ENCODE measurements around the gene IL1R1.
"Not testable (repeated sequence)": the region's sequence is repeated elsewhere in the genome, so short reads cannot be mapped to it uniquely, and the experiment has no call there.

IL1R1 gene

GRCh38 chr2:102111823-102112222, 30.7 kb upstream of the IL1R1 start:
- DNase-seq = no peak

GRCh38 chr2:102112271-102112670, 30.3 kb upstream of the IL1R1 start:
- no peak for DNase-seq

DNA sequence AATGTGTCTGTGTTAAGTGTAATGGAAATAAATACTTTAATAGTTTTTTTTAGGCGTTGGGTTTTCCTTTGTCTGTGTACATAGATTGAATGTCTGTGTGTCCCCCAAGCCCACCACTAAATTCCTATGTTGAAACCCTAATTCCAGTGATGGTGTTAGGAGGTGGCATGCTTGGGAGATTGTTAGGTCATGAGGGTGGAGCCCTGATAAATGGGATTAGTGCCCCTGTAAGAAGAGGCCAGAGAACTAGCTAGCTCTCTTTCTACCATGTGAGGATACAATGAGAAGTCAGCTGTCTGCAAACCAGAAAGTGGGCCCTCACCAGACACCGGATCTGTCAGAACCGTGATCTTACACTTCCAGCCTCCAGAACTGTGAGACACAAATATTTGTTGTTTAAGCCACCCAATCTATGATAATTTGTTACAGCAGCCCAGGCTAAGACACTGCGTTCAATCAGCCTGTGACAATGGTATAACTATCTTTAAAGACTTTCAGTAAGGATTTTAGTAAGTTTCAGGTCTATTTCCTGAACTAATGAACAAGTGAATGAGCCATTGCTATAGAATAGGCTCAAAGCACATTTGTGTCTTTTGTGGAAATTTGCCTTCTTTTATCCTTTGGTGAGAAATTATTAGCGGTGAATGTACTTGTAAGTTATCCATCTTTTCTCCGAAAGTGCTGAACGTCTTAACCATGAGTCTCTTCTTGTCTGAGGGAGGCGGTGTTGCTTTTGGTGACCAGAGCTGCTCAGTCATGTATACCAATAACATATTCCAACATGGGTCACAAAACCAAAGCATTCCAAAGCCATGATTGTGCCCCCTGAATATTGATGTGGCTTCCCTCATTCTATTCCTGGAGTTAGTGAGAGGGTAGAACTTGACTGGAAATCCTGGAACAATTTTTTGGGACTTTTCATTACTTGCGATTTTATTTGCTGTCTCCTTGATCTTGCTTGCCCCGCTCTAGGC, 29.6 kb upstream of the IL1R1 start:
- no peak for DNase-seq

DNA sequence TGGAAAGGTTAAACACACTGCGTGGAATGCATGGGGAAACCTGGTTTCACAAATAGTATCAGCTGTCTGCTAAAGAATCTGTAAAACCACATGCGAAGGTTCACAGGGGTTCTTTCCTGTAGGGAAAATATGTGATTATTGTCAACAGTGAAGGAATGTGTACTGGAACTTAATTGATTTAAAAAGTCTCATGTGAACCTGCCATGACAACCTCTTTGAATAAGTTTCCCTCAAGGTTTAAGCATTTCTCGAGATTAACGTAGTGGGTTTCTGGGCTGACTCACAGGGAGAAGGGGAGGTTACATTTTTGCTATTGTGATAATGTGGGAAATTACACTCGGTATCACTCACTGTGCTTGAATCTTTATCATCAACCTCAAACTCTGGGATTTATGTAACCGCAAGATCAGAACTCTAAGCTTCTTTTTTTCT, 28.2 kb upstream of the IL1R1 start:
- no peak for DNase-seq

DNA sequence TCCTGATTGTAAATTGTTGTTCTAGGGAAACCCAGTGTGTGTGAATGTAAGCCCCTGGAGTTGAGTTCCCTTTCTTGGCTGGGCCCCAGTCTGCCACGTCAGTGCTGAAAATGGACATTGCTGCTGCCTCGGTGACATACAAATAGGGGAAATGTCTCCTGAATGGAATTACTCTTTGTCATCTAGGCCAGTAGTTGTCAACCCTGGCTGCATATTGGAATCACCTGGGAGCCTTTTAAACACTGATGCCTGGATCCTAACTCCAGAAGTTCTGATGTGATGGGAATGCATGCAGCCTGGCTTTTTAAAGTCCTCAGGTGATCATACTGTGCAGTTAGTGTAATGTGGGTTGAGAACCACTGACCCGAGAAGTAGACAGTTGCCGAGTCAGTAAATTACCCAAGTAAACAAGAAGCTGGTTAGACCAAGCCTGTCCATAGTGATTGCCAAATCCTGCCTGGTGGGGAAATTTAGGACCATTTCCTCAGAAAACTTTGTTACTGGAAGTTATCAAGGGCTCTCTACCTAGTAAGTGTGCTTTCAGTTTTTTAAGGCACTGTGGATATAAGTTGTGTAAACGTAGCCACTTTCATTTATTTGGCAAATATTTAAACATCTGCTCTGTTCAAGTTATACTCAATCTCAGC, 27.6 kb upstream of the IL1R1 start:
- no peak for DNase-seq

GRCh38 chr2:102116630-102117471, 25.7 kb upstream of the IL1R1 start:
- DNase-seq = no peak

DNA sequence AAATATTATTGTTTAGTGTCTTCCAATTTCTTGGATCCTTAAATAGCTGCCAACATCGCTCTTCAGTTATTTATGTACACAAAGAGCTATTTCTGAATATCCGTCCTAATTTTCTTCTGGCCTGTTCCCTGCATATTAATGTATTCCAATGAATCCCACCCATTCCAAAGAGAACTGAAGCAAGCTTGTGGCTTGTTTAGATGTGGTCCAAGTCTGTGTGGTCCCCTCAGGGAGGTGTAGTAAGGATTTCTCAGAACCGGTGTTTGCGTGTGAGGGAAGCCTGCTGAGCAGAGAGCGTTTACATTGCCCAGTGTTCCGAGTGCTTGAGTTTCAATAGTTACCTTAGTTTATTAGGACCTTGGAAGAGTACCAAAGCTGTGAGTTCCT, 25.1 kb upstream of the IL1R1 start:
- DNase-seq = no peak

DNA sequence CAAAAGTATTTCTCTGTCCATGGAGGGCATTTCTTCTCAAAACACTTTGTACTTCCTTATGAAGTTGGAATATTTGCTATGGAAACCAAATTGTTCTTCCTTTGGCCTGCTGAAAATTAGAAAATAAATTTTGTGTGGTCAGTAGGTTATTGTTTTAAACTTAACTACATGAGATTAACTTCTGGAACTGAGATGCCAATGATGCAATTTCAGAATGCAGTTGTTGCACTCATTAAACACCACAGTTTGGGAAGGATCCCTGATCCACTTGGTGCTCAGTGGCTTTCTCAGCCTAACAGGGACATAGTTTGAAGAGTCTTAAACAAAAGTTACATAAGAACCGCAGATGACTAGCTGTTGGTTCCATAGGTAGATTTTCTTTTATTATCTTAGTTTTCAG, 23.3 kb upstream of the IL1R1 start:
- DNase-seq = no peak

DNA sequence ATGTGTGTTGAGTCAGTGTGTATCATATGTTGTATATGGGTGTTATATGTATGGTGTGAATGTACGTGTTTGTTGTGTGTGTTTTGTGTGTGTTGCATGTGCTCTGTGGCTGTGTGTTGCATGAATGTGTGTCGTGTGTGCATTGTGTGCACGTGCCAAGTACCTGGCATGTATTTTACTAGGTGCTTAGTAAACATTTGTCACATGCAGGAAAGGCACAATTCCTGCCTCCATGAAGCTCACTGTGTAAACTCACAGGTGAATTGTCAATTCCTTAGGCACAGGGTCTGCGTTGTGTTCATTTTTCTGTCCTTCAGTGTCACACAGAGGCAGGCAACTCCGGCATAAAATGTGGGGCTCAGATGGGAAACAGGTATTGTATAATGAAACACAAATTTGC, 22.3 kb upstream of the IL1R1 start:
- no peak for DNase-seq

DNA sequence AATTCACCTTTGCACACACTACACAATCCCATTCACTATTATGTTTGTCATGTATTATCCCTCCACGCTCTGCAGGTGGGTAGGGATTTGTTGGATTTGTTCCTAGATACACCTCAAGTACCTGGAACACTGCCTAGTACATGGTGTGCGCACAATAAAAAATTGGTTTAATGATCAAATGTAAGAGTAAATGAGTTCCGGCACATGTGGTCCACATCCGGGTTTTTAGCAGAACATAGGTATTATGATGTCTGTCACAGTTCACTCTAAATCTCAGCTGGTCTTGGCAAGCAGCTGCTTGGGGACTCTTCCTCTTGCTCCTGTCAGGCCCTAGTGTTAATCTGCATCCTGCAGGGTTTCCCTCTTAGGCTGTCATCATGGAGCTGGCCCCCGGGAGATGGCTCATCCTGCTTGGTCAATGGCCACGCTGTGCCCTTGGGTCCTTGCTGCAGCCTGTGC, 21.8 kb upstream of the IL1R1 start:
- no peak for DNase-seq

DNA sequence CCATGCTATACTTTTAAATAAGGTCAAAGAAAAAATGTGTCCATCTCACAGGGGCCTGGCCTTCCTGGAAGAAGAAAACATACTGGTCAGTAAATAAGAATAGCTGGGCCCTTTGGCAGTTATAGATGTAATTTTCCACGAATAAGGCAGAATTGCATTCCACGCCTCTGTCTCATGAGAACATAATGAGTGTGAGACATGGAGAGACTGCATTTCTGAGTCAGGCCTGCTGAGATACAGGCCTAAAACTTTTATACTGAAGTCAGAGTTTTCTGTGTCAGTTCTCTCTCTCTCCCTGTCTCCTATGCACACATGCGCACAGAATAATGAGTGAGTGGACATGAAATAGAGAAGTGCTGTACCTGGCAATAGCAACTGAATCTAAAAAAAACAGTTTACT, 20.4 kb upstream of the IL1R1 start:
- no peak for DNase-seq

DNA sequence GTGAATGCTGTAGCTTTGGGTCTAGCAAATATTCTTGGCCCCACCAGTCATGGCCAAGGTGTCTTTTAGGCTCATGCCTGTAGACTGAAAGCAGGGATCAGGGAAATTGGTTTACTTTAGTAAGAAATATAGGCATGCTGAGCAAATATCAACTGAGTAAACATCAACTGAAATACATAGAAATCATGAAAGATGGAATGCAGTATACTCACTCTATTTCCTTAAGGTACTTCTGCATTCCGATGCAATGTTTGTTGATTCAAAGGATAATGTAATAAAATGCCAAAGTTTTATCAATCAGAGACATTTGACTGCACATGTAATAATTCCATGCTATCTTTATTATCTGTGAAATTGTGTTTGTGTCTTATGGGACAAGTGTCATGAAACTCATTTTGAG, 19.6 kb upstream of the IL1R1 start:
- no peak for DNase-seq

GRCh38 chr2:102124421-102124820, 18.1 kb upstream of the IL1R1 start:
- DNase-seq = not testable (repeated sequence)

DNA sequence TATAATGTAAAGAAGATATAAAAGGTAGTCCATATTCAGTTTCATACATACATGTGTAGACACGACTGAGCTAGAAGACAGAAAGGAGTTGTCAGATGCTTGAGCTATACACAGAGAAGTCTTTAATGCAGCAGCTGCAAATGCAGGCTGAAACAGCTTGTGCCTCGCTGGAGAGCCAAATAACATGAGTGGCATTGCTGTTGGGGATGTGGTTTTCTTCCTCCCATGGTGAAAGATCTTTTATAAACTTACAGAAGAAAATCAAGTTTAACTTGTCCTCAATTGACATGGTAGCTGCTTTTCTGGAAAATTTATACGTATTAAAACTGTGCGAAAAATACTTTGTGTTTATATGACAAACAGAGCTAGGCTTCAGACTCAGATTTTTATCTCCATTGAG, 16.4 kb upstream of the IL1R1 start:
- DNase-seq = no peak

GRCh38 chr2:102126660-102127059, 15.9 kb upstream of the IL1R1 start:
- no peak for DNase-seq

- no peak for DNase-seq
These were observed 13.5 kb upstream of the IL1R1 start for GRCh38 chr2:102129082-102129481.

DNA sequence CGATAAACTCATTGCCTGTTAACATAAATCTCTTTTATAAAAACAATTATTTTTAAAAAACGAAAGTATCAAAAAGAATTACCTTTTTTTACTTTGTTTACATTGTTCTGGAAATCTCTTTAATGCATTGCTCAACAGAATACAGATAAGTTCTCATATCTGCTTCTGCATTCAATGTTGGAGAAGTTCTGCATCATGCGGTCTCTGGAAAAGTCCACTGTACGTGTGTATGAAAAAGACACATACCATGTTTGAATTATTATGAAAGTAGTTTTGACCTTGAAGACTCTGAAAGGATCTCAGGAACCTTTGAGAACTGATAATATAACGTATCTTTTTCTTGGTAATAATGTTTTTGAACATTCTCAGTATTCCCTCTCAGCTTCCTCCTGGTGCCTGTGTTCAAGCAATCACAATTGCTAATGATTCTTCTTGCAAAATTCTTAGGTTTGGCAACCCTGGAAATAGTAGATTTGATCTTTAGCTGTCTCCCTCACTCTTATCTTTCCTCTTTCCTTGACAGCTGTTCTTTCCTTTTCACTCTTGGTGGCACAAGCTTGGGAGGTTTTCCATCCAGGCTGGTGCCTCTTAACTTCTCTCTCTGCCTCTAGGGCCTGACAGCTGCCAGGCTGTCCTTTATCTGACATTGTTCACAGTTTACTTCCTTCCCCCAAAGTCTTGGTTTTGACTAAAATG, 12.4 kb upstream of the IL1R1 start:
- no peak for DNase-seq

DNA sequence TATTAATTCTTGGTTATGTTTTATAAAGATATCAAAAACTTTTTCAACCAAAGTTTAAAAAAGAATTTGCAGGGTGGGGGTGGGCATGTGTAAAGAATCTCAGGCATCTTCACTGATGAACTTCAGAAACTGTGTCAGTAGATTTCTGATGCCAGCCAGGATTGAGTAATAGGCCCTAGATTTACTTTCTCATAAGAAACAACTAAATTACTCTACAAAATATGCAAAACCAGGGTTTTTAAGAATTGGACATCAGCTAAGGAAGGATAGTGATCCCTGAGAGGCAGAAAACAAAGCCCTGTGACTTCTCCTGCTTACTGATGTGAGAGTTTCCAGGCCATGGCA, 11.9 kb upstream of the IL1R1 start:
- DNase-seq = no peak

- DNase-seq = no peak
These were observed 11.0 kb upstream of the IL1R1 start for GRCh38 chr2:102131564-102131963.

- DNase-seq = no peak
These were observed 5.4 kb upstream of the IL1R1 start for GRCh38 chr2:102137138-102137537.

- no peak for DNase-seq
These were observed 4.2 kb upstream of the IL1R1 start for GRCh38 chr2:102138331-102138730.

DNA sequence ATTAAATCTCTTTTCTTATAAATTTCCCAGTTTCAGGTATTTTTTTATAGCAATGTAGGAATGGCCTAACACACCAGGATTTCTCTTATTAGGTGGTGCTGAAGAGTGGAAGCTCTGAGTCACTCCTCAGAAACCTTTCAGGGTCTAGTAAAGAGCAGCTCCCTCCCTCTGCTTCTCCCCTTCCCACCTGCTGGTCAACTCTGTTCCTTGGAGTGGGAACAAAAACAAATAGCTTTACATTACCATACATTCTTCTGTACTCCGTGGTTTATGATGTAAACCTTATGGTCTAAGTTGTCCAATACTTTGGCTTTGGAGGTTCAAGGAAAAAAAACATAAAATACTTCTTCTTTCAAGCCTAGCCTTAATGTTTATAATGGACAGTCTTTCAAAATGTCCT, 2.7 kb upstream of the IL1R1 start:
- no peak for DNase-seq

DNA sequence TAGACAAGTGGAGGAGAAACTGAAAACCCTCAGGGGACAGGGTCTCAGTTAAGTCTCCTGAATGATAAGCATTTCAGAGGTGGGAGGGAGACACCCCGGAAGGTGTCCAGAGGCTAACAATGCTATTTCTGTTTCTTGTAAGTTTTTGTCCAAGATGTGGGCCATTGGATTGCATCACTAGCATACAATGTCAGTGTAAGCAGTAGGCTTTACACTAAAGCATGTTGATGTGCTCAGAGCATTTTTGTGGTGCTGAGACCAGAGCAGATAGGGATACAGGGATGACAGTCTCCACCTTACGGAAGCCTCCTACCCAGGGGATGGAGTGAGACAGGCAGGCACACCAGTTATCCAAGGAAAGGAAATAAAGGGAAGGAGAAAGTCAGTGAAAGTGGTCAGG, 2.2 kb upstream of the IL1R1 start:
- DNase-seq = no peak
